Bone marrow (tissue), 2 donors: ENCODE results near the gene OR5A2.
A peak's percentile ranks its signal among the peaks of the same experiment; 100 is the strongest.
"Not testable (repeated sequence)": the region's sequence is repeated elsewhere in the genome, so short reads cannot be mapped to it uniquely, and the experiment has no call there.

Experiments used
- DNase-seq, 2 donors: peaks; one replicate each; lab custom pipeline; 2025; lab: John Stamatoyannopoulos, UW

OR5A2 gene

DNA sequence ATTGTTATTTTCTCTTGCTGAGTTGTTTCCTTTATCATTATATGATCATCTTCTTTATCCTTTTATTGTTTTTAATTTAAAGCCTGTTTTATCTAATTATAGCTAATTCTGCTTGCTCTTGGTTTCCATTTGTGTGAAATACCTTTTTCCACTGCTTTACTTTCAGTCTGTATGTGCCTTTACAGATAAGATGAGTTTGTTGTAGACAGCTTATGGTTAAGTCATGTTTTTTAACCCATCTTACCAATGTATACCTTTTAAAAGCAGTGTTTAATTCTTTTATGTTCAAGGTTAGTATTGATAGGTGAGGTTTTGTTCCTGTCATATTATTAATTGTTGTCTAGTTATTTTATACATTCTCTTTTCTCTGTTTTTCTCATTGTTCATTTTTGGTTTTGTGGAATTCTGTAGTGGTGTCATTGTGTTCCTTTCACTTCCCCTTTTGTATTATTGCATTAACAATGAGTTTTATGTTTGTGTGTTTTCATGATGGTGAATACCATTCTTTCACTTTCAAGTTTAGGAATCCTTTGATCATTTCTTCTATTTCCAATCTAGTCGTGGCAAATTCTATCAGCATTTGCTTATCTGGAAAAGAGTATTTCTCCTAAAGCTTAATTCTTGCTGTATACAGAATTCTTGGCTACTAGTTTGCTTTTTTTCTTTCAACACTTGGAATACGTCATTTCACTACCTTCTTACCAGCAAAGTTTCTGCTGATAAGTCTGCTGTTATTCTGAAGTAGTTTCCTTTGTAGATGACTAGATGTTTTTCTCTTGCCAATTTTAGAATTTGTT, 45.8 kb downstream of the OR5A2 start:
- DNase-seq: peak in 1 of 2 donors; percentile 42

DNA sequence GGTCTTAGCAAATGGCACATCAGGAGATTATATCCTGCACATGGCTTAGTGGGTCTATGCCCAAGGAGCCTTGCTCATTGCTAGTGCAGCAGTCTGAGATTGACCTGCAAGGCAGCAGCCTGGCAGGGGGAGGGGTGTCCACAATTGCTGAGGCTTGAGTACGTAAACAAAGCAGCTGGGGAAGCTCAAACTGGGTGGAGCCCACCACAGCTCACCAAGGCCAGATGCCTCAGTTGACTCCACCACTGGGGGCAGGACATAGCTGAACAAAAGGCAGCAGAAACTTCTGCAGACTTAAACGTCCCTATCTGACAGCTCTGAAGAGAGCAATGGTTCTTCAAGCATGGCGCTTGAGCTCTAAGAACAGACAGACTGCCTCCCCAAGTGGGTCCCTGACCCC, 53.9 kb downstream of the OR5A2 start:
- DNase-seq: not testable (repeated sequence)

DNA sequence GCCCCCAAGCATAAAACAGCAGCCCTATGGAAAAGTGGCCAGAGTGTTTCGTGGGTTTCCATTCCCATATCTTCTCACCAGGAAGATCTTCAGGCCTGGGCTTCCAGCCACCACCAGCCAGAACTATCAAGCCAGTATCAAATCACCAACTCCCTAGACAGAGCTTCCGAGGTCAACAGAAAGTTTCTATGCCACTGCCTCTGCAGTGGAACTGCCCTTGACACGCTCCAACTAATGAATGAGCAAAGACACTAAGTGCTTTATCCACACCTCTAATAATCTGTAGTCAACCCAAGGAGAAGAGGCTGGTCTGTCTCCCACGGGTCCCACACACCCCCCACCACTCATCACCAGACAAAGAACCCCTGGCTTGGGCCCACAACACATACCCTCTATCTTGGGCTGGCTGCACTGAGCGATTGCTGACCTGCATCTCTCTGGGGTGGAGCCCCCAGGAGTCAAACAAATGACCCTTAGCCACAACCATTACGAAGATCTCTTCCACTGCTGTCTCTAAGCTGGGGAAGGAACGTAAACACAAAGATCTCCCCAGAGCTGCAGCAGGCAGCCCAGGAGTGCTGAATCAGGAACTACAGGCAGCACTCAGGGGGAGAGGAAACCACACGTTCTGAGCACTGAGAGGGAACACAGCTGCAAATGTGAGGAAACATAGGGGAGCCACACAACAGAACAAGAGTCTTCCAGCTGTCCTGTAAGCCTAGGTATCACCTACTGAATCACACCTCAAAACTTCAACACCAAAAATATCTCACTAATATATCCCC, 57.8 kb downstream of the OR5A2 start:
- DNase-seq: peak in 1 of 2 donors; percentile 69
